Endothelial cell (in vitro differentiated cells): ENCODE results near the gene DSG2. TPM values are rescaled to one million over a fixed set of nuclear protein-coding genes. Genes with fewer than 3 reads are reported as not detected.
"Not testable (repeated sequence)": the region's sequence is repeated elsewhere in the genome, so short reads cannot be mapped to it uniquely, and the experiment has no call there.

Experiments
- DNase-seq: peaks from one replicate; pipeline ENCODE4 v3.0.0; 2021; ENCODE audit warnings: low spot score
- H3K27ac Mint-ChIP-seq: one replicate; pipeline ENCODE4 v1.8.0; 2021; ENCODE audit warnings: mixed read lengths, inconsistent platforms; ENCODE audit not compliant: unreplicated experiment
- H3K27me3 Mint-ChIP-seq: one replicate; pipeline ENCODE4 v1.8.0; 2021; ENCODE audit warnings: mild to moderate bottlenecking, moderate library complexity, mixed read lengths, inconsistent platforms; ENCODE audit not compliant: unreplicated experiment
- H3K36me3 Mint-ChIP-seq: one replicate; pipeline ENCODE4 v1.8.0; 2021; ENCODE audit warnings: mild to moderate bottlenecking, low read depth, mixed read lengths, inconsistent platforms; ENCODE audit not compliant: unreplicated experiment
- H3K4me1 Mint-ChIP-seq: one replicate; pipeline ENCODE4 v1.8.0; 2021; ENCODE audit warnings: mild to moderate bottlenecking, mixed read lengths, inconsistent platforms; ENCODE audit not compliant: unreplicated experiment
- H3K4me3 Mint-ChIP-seq: one replicate; pipeline ENCODE4 v1.8.0; 2021; ENCODE audit warnings: mild to moderate bottlenecking, mixed read lengths, inconsistent platforms; ENCODE audit not compliant: unreplicated experiment
- H3K9me3 Mint-ChIP-seq: one replicate; pipeline ENCODE4 v1.8.0; 2021; ENCODE audit warnings: mixed read lengths, inconsistent platforms; ENCODE audit not compliant: unreplicated experiment
- CTCF ChIP-seq: fragments of 200-600 bp; sonication (generic); IDR thresholded peaks from one replicate; pipeline ENCODE4 v1.5.0; 2021; ENCODE audit warnings: antibody characterized with exemption; ENCODE audit not compliant: unreplicated experiment
- total RNA-seq: library from RNA; stranded (reverse); fragmentation: NEBNext Ultra II Directional; extraction: Animal tissue kit (Norgen Biotek cat#: 25700); gene quantifications from one replicate; pipeline ENCODE4 v1.2.1, GENCODE V29; 2021; ENCODE audit not compliant: unreplicated experiment

The DSG2 gene
- total RNA-seq, 1 donor from 2014 or later, result 60.5 TPM

DNA sequence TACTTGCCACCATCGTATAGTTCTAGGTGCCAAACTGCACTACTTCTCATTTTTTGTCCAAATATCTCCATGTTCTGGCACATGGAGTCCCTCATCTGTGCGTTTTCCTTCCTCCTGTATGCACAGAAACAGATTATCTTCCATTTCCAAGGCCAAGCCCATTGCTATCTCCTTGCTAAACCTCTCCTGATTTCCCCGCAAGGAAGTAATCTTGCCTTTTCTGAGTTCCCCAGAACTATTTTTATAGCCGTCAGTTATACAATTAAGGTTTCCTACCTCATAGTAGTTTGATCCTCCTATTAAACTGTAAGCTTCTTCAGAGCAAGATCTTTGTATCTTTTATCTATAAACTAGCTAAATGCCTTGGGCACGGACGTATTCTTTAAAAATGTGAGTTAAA is 7.2 kb downstream of the DSG2 start:
- Mint-ChIP-seq H3K4me1 (peaks cover 4% of the 10 kb centered on the region), H3K36me3 (no peaks in the 10 kb centered on the region), H3K9me3 (no peaks in the 10 kb centered on the region), H3K27ac (no peak overlapping the region), H3K4me3 (no peak overlapping the region), H3K27me3 (no peaks in the 10 kb centered on the region)
- no peak for TF ChIP-seq CTCF
- no peak for DNase-seq

DNA sequence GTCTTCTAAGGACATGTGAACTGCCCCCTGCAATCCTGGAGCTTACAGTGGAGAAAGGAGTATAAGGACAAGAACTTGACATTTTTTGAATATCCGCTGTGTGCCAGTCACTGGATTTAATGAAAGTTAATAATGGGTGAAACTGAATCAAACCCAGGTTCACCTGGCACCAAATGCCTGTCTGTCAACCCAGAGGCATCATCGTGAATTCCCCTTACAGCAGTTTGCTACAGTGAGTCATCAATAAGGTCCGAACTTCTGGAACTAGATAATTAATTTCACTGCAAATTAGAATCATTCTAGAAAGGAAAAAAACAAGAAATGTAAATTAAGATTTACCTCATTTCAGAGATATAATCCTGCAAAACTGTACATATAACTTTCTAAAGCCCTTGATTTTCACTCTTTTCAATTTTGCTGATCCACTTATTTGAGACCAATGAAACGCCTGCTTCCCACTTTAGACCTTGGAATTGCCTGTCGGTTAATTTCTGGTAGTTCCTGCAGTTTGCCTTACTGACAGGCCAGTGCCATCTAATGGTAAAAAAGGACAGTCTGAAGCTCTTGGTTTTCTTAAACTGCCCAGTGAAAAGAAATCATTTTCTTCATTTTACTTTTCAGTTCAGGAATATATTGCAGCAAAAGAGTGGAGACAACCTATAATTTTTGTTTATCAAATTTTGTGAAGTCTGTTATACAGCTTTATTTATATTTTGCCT is 8.2 kb downstream of the DSG2 start:
- H3K36me3 Mint-ChIP-seq, result no peaks in the 10 kb centered on the region
- H3K4me3 Mint-ChIP-seq, result no peak overlapping the region
- no peaks in the 10 kb centered on the region for H3K27me3 Mint-ChIP-seq
- no peak overlapping the region for H3K27ac Mint-ChIP-seq
- no peaks in the 10 kb centered on the region for H3K9me3 Mint-ChIP-seq
- H3K4me1 Mint-ChIP-seq, result no peaks in the 10 kb centered on the region
- no peak for DNase-seq
- no peak for TF ChIP-seq CTCF

GRCh38 chr18:31507124-31507523 is 9.1 kb downstream of the DSG2 start:
- not testable (repeated sequence) for H3K4me3 Mint-ChIP-seq, H3K9me3 Mint-ChIP-seq, H3K36me3 Mint-ChIP-seq, H3K4me1 Mint-ChIP-seq, DNase-seq, H3K27ac Mint-ChIP-seq, H3K27me3 Mint-ChIP-seq

GRCh38 chr18:31508781-31509180 is 10.8 kb downstream of the DSG2 start:
- Mint-ChIP-seq H3K4me3 (no peak overlapping the region), H3K9me3 (no peaks in the 10 kb centered on the region), H3K4me1 (peaks cover 11% of the 10 kb centered on the region), H3K36me3 (no peaks in the 10 kb centered on the region), H3K27ac (no peak overlapping the region), H3K27me3 (peaks cover 3% of the 10 kb centered on the region)
- no peak for TF ChIP-seq CTCF
- DNase-seq, result no peak

DNA sequence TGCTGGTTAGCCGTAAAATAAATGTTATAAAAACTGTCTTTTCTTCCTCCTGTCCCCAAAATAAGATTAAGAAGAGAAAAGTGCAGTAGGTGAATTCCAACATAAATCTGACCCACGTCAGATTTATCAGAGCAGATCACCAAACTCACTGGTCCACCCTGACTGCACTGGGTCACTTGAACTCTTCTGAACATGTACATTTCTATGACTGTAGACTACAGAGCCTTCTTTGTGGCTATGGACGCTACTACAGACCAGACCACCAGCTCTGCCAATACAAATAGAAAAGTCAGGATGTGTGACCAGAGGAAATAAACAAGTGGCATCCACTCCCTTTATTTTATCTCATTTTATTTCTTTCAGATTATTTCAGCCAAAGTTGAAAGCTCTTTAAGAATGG is 11.6 kb downstream of the DSG2 start:
- TF ChIP-seq CTCF, result no peak
- H3K9me3 Mint-ChIP-seq, result no peaks in the 10 kb centered on the region
- peaks cover 14% of the 10 kb centered on the region for H3K4me1 Mint-ChIP-seq
- H3K27me3 Mint-ChIP-seq, result peaks cover 3% of the 10 kb centered on the region
- no peaks in the 10 kb centered on the region for H3K36me3 Mint-ChIP-seq
- no peak overlapping the region for H3K4me3 Mint-ChIP-seq
- H3K27ac Mint-ChIP-seq, result no peak overlapping the region
- DNase-seq, result no peak
